Fibroblast of skin of left quadriceps (primary cell): Measurements from ENCODE around the gene CCNJ.
A peak's percentile ranks its signal among the peaks of the same experiment; 100 is the strongest.
"Not testable (repeated sequence)": the region's sequence is repeated elsewhere in the genome, so short reads cannot be mapped to it uniquely, and the experiment has no call there.

ENCODE experiments used
- DNase-seq, 2 experiments: peaks; one replicate each; pipeline ENCODE4 v3.0.0-alpha.2; 2013; ENCODE audit warnings: low read depth in 2 of 2

CCNJ gene

GRCh38 chr10:96043033-96043892 lies at the start of gene CCNJ:
CCNJ (plus strand) TSS chr10:96043583; CDS start chr10:96044394, 811 bp downstream.
- peak; percentile 75 to 79 for DNase-seq

- not testable (repeated sequence) for DNase-seq
These were observed 49.0 kb upstream of the CCNJ start for GRCh38 chr10:95994376-95994775.

- DNase-seq, result no peak
These were observed 45.1 kb upstream of the CCNJ start for GRCh38 chr10:95998255-95998784.

- DNase-seq, result no peak
These were observed 29.4 kb upstream of the CCNJ start for GRCh38 chr10:96013956-96014355.

- no peak for DNase-seq
These were observed 28.8 kb upstream of the CCNJ start for GRCh38 chr10:96014473-96015102.

GRCh38 chr10:96017191-96017687 lies 26.1 kb upstream of the CCNJ start:
- DNase-seq, result peak; percentile 25 to 26

- no peak for DNase-seq
These were observed 22.1 kb upstream of the CCNJ start for GRCh38 chr10:96021332-96021731.

- DNase-seq, result no peak
These were observed 20.6 kb upstream of the CCNJ start for GRCh38 chr10:96022739-96023138.

- DNase-seq, result no peak
These were observed 20.2 kb upstream of the CCNJ start for GRCh38 chr10:96023168-96023567.

- DNase-seq, result no peak
These were observed 17.8 kb upstream of the CCNJ start for GRCh38 chr10:96025566-96025965.

- no peak for DNase-seq
These were observed 8.8 kb upstream of the CCNJ start for GRCh38 chr10:96034625-96035024.

GRCh38 chr10:96038476-96039387 lies 4.7 kb upstream of the CCNJ start:
- DNase-seq, result no peak

- DNase-seq, result no peak
These were observed 2.2 kb upstream of the CCNJ start for GRCh38 chr10:96041146-96041545.

- peak in 1 of 2 experiments; percentile 3 for DNase-seq
These were observed 721 bp downstream of the CCNJ start for GRCh38 chr10:96043893-96044715.

- DNase-seq, result peak in 1 of 2 experiments; percentile 11
These were observed 1.4 kb downstream of the CCNJ start for GRCh38 chr10:96044736-96045135.

GRCh38 chr10:96046546-96046945 lies 3.2 kb downstream of the CCNJ start:
- DNase-seq, result no peak

- DNase-seq, result no peak
These were observed 3.7 kb downstream of the CCNJ start for GRCh38 chr10:96047004-96047649.

GRCh38 chr10:96047925-96048324 lies 4.5 kb downstream of the CCNJ start:
- DNase-seq, result not testable (repeated sequence)

GRCh38 chr10:96049340-96049739 lies 6.0 kb downstream of the CCNJ start:
- DNase-seq, result no peak

GRCh38 chr10:96053985-96054384 lies 10.6 kb downstream of the CCNJ start:
- DNase-seq, result no peak
